ENCODE results near the gene BMP6.

BMP6 gene

DNA sequence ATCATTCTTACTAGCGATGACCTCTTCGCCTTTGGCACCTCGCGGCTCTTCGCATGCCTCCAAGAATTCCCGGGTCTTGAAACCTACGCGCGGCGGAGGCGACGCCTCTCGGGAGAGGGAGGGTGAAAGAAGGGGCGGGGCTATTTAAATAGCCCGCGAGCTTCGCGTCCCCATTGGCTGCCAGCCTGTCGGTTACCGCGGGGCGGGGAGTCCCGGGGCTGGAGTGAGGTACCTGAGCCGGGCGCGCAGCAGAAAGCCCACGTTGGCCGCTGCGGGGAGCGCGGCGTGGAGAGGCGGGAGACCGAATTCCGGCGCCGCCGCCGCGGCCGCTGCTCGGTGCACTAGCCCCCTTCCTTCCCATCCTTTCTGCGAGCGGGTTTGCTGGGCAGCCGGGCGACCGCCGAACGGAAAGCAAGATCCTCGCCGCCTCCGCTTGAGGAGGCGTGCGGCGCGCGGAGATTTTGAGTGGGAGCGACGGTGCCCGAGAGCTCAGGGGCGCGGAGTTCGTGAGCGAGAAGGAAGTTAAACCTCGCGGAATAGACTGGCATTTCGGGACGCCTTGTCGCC, at the start of gene BMP6:
Gene BMP6 (plus strand): TSS at position 251 of the 567 bp plus-strand sequence. CDS start 857 bp downstream, outside the sequence.
- peak; percentile 43 to 70 for DNase-seq

DNA sequence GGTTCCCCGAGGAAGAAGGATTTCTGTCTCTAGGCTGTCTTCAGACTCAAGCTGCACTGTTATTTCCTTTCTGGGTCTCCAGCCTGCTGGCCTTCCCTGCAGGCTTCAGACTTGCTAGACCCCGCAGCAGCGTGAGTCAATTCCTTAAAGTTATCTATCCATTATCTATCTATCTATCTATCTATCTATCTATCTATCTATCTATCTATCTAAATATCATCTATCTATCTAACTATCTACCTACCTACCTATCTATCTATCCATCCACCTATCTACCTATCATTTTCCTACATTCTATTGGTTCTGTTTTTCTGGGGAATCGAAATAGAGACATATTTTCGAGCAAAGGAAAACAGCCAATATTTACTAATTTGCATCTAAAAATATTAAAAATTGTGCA, 48.7 kb upstream of the BMP6 start:
- no peak for DNase-seq

GRCh38 chr6:7680393-7681075, 45.4 kb upstream of the BMP6 start:
- no peak for DNase-seq

GRCh38 chr6:7681449-7681848, 44.5 kb upstream of the BMP6 start:
- DNase-seq: no peak

GRCh38 chr6:7684076-7684475, 41.8 kb upstream of the BMP6 start:
- DNase-seq: no peak

DNA sequence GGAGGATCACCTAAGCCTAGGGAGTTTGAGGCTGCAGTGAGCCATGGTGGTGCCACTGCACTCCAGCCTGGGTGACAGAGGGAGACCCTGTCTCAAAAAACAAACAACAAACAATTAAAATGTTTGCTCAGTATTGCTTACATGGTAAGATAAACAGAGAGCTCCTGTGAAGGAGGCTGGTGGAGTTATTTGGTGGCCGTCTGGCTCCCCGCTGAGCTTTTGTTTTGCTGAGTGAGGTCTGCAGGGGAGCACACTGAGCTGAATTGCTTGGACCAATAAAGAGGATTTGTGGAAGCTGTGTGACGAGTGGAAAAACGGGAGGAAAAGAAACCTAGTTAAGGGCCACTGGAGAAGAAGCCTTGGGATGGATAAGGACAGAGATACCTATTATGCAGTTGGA, 41.1 kb upstream of the BMP6 start:
- DNase-seq: no peak

DNA sequence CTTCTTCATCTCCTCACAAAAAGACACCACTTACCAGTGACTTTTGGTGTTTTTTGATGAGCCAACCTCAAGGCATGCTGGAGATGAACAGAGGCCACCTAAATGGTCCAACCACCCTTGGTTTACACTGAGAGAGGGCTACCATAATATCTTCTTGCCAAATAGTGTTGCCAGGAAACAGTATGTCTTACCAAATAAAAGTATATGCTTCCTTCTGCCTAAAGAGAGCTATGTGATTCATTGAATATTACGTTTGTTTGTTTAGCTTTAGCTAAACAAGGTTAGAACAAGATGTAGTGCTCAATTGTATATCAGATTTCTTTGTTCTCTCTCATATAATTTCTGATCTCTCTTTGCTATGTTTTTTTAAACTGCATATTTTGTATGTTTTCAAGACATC, 40.6 kb upstream of the BMP6 start:
- DNase-seq: no peak

GRCh38 chr6:7687145-7688111, 38.5 kb upstream of the BMP6 start:
- DNase-seq: no peak

DNA sequence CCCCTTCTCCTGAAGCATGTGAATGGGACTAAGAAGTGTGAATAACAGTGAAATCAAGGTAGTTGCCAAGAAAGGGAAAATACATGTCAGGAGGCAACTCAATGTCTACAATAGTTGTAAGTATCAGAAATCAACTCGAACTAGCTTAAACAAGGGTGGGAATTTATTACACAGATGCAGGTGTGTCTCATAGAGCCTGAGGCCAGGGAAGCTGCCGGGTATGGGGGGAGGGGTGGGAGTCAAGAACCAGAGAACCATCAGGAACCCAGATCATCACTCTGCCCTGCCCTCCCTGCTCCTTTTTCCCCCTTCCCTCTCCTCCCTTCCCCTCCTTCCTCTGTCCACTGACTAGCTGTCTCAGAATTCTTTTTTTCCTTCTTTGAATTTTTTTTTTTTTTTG, 34.9 kb upstream of the BMP6 start:
- no peak for DNase-seq

- DNase-seq: no peak
Observed at GRCh38 chr6:7691675-7692452, 34.0 kb upstream of the BMP6 start.

DNA sequence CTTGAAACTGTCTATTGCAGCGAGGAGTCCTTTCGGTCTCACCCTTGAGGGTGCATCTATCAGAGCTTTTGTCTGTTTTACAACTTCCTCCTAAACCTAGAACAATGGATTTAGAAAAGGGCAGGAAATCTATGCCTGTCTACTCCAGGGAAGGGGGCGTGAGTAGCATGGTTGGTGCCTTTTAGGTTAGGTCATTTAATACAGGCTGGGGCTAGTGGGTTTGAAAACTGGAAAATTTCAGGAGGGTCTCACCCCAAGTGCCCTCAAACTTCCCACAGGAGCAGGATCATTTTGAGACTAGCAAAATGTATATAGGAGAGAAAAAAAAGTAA, 33.5 kb upstream of the BMP6 start:
- DNase-seq: no peak

DNA sequence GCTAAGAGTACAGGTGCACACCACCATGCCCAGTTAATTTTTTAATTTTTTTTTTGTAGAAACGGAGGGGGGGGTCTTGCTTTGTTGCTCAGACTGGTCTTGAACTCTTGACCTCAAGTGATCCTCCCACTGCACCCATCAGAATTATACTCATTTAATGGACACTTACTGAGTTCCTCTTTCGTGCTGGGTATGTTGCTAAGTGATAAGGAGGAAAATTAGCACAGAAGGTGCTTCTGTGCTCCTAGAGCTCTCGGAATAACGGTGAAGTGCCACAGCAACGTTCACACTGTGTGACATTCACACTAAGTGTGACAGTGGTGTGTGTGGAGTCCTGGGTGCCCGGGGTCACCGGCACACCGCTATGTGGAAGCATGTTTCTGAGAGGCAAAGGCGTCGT, 32.1 kb upstream of the BMP6 start:
- DNase-seq: no peak

DNA sequence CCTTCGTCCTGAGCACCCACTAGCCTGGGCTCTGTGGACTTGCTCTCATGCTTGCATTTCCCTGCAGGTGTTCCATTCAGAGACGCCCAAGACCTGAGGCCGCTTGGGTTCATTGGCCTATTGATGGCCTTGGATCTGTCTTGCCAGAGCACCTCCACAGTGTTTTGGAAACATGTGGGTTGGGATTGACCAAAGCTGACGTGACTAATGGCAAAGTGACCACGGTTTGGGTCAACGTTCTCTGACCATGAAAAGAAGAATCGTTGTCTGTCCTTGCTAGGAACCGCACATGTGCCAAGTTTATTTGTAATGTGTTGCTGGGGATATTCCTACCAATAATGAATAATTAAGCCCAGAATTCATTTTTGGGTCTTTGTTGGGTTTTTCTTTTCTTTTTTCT, 29.8 kb upstream of the BMP6 start:
- no peak for DNase-seq

DNA sequence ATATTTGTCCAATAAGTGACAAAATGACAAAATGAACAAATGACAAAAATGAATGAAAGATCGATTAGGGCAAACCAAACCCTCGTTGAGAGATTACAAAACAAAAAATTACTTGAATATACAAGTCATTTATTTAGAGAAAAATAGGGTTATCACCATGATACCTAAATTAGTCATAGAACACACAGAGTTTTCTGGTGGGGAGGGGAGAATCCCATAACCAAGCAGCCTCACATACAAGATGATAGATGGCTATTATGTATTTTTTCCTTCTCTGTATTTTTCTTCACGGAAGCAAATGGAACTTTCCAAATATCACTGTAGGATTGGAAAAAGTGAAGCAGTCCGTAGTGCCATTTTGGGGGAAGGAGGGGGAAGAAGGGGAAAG, 28.5 kb upstream of the BMP6 start:
- no peak for DNase-seq

- DNase-seq: peak; percentile 4 to 79
Observed at GRCh38 chr6:7697820-7698623, 27.9 kb upstream of the BMP6 start.

DNA sequence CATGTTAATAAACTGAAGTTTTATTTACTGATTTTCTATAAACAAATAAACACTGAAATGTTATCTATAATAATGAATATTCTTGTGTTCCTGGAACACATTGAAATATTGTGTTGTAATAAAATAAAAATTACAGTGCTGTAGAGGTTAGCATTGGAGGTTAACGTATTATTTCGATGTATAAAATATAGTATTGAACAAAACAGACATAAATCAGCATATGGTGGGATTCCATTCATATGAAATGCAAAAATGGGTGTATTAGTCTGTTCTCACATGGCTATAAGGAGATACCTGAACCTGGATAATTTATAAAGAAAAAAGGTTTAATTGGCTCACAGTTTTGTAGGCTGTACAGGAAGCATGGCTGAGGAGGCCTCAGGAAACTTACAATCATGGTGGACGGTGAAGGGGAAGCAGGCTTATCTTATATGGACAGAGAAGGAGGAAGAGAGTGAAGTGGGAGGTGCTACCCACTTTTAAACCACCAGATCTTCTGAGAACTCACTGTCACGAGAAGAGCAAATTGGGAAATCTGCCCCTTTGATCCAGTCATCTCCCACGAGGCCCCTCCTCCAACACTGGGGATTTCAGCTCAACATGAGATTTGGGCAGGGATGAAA, 24.6 kb upstream of the BMP6 start:
- peak in 1 of 2 donors; percentile 50 for DNase-seq

DNA sequence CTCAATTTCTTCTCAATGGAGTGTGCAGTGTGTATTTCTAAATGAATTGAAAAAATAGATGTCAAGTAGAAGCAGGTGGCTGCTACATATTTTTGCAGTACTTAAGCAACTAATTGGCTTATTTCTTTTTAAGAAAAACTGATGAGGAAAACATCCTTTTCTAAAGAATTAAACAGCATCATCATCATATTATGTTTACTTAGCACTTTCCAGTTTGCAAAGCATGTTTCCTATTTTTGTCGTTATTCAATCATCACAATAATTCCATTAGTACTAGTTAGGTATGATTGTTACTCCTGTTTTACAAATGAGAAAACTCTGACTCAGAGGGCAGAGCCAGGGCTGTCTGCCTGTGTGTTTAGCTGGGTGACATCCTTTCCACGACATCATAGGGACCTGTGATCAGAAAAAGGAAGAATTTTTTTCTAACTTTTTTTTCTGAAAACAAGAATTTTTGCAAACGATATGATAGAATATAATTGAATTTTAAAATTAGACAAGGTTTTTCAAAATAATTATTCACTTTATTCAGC, 22.7 kb upstream of the BMP6 start:
- DNase-seq: no peak

GRCh38 chr6:7705483-7705882, 20.4 kb upstream of the BMP6 start:
- no peak for DNase-seq

DNA sequence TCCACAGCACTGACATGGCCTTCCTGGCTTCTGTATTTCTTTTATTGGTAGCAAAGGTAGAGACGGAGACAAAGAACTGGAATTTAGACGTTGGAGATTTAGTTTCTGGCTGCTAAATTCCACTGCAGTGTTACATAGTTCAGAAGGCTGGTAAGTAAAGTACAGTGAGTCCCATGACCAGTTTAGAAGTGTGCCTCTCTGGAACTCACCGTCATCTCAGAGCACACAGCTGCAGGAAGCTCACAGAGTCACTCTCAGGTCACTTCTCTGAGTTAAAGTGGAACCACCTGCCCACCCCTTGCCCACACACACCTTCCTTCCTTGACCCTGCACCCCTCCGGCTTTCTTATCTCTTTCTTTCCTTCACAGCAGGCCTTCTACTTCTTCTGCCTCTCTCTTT, 19.6 kb upstream of the BMP6 start:
- no peak for DNase-seq

- DNase-seq: no peak
Observed at GRCh38 chr6:7707787-7708186, 18.1 kb upstream of the BMP6 start.

DNA sequence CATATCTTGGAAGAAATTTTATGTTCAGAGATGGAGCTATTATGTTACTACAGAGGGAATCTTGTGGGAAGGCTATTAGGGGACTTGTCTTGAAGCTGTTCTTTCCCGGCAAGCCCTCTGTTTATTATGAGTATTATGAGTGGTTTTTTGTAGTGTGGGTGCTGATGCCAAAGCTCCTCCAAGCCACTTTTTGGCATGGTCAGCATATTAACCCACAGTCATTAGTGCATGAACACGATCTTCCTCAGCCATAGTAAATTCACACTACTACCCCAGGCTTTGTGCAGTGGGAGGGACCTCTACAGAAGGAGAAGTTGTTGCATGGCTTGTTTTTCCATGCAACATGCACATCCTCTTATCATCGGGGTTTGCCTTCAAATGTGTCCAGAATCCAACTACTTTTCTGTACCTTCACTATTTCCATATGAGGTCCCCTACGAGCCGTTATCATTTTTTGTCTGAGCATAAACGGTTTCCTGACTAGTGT, 6.5 kb upstream of the BMP6 start:
- DNase-seq: no peak

Data from CD4-positive, alpha-beta T cell treated with Interleukin-4 for 1 hour (primary cell).